Measurements from ENCODE around the gene C19orf12. TPM values are rescaled to one million over a fixed set of nuclear protein-coding genes. Genes with fewer than 3 reads are reported as not detected.

C19orf12 gene
- total RNA-seq, 1 donor from 2014 or later: 66.7 TPM

GRCh38 chr19:29687244-29687896 is 27.7 kb downstream of the C19orf12 start:
- no peak for DNase-seq
- peaks cover 5% of the 10 kb centered on the region for H3K4me1 Mint-ChIP-seq (ENCODE audit: low read depth, unreplicated experiment)
- H3K4me3 Mint-ChIP-seq (ENCODE audit: unreplicated experiment): no peak overlapping the region
- peaks cover 11% of the 10 kb centered on the region for H3K36me3 Mint-ChIP-seq (ENCODE audit: unreplicated experiment)
- TF ChIP-seq CTCF (IDR thresholded peaks at IDR 0.05; ENCODE audit: partially characterized antibody, unreplicated experiment): no peak
- peaks cover 24% of the 10 kb centered on the region for H3K9me3 Mint-ChIP-seq (ENCODE audit: unreplicated experiment)
- H3K27me3 Mint-ChIP-seq (ENCODE audit: unreplicated experiment): peaks cover 6% of the 10 kb centered on the region
- H3K27ac Mint-ChIP-seq (ENCODE audit: unreplicated experiment): peak overlapping the region; percentile 67

GRCh38 chr19:29686285-29686805 is 28.7 kb downstream of the C19orf12 start:
- Mint-ChIP-seq H3K27me3 (ENCODE audit: unreplicated experiment) (peaks cover 6% of the 10 kb centered on the region), H3K27ac (ENCODE audit: unreplicated experiment) (no peak overlapping the region), H3K36me3 (ENCODE audit: unreplicated experiment) (peaks cover 11% of the 10 kb centered on the region), H3K9me3 (ENCODE audit: unreplicated experiment) (peaks cover 24% of the 10 kb centered on the region), H3K4me3 (ENCODE audit: unreplicated experiment) (no peak overlapping the region), H3K4me1 (ENCODE audit: low read depth, unreplicated experiment) (peaks cover 5% of the 10 kb centered on the region)
- DNase-seq: no peak
- TF ChIP-seq CTCF (IDR thresholded peaks at IDR 0.05; ENCODE audit: partially characterized antibody, unreplicated experiment): no peak

- peaks cover 24% of the 10 kb centered on the region for H3K9me3 Mint-ChIP-seq (ENCODE audit: unreplicated experiment)
- no peak overlapping the region for H3K27ac Mint-ChIP-seq (ENCODE audit: unreplicated experiment)
- peaks cover 5% of the 10 kb centered on the region for H3K4me1 Mint-ChIP-seq (ENCODE audit: low read depth, unreplicated experiment)
- no peak for DNase-seq
- H3K36me3 Mint-ChIP-seq (ENCODE audit: unreplicated experiment): peaks cover 11% of the 10 kb centered on the region
- peaks cover 6% of the 10 kb centered on the region for H3K27me3 Mint-ChIP-seq (ENCODE audit: unreplicated experiment)
- no peak for TF ChIP-seq CTCF (IDR thresholded peaks at IDR 0.05; ENCODE audit: partially characterized antibody, unreplicated experiment)
- no peak overlapping the region for H3K4me3 Mint-ChIP-seq (ENCODE audit: unreplicated experiment)
Measured at GRCh38 chr19:29685326-29685725, 29.7 kb downstream of the C19orf12 start.

- H3K4me3 Mint-ChIP-seq (ENCODE audit: unreplicated experiment): no peak overlapping the region
- H3K4me1 Mint-ChIP-seq (ENCODE audit: low read depth, unreplicated experiment): no peaks in the 10 kb centered on the region
- H3K36me3 Mint-ChIP-seq (ENCODE audit: unreplicated experiment): peaks cover under 1% of the 10 kb centered on the region
- TF ChIP-seq CTCF (IDR thresholded peaks at IDR 0.05; ENCODE audit: partially characterized antibody, unreplicated experiment): no peak
- H3K9me3 Mint-ChIP-seq (ENCODE audit: unreplicated experiment): peaks cover 13% of the 10 kb centered on the region
- H3K27ac Mint-ChIP-seq (ENCODE audit: unreplicated experiment): no peak overlapping the region
- peaks cover 7% of the 10 kb centered on the region for H3K27me3 Mint-ChIP-seq (ENCODE audit: unreplicated experiment)
- DNase-seq: no peak
Measured at GRCh38 chr19:29683009-29683408, 32.1 kb downstream of the C19orf12 start.

GRCh38 chr19:29682236-29682895 is 32.7 kb downstream of the C19orf12 start:
- Mint-ChIP-seq H3K27ac (ENCODE audit: unreplicated experiment) (no peak overlapping the region), H3K36me3 (ENCODE audit: unreplicated experiment) (no peaks in the 10 kb centered on the region), H3K4me3 (ENCODE audit: unreplicated experiment) (no peak overlapping the region), H3K27me3 (ENCODE audit: unreplicated experiment) (peaks cover 6% of the 10 kb centered on the region), H3K4me1 (ENCODE audit: low read depth, unreplicated experiment) (no peaks in the 10 kb centered on the region), H3K9me3 (ENCODE audit: unreplicated experiment) (peaks cover 13% of the 10 kb centered on the region)
- TF ChIP-seq CTCF (IDR thresholded peaks at IDR 0.05; ENCODE audit: partially characterized antibody, unreplicated experiment): no peak
- DNase-seq: no peak
